HG02943 (cell line): ENCODE measurements around the gene DPF3.
"Not testable (repeated sequence)": the region's sequence is repeated elsewhere in the genome, so short reads cannot be mapped to it uniquely, and the experiment has no call there.

Experiments
- ATAC-seq: cut with Tn5 transposase; IDR thresholded peaks from one replicate; pipeline ENCODE4 v1.9.1; 2021; ENCODE audit warnings: mild to moderate bottlenecking, low read depth, moderate library complexity; ENCODE audit not compliant: unreplicated experiment

Gene DPF3

DNA sequence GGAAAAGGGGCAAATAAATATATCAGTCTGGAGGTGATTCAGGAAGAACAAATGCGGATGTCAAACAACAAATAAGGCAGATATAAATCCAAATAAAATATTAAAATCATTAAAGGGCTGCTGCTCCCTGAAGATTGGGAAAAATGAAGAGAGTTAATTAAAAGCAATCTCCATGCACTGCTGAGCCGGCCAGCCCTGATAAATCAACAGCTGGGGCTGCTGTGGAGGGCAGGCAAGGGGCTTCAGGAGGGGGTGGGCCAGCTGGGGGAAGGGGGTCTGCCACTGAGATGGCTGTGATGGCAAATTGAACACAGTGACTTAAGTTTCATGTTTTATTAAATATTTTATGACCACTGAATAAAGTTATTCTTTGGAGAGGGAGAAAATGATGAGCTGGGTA, 12.4 kb downstream of the DPF3 start:
- no peak for ATAC-seq

DNA sequence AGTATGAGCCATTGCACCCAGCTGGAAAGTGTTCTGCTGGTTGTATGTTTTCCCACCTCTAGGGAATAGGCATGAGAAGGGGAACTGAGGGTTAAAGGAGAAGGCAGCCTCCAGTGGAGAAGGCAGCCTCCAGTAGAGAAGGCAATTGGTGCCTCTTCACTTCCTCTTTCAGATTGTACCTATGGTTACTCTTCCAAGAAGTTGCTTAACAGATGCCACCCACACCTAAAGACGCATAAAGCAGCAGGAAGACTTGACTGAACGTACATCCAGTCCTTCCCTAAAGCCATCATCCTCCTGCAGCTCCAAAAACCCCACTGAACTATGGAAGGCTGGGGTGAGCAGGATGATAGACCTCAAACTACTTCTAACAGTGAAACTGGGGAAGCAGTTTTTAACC, 13.1 kb downstream of the DPF3 start:
- no peak for ATAC-seq

DNA sequence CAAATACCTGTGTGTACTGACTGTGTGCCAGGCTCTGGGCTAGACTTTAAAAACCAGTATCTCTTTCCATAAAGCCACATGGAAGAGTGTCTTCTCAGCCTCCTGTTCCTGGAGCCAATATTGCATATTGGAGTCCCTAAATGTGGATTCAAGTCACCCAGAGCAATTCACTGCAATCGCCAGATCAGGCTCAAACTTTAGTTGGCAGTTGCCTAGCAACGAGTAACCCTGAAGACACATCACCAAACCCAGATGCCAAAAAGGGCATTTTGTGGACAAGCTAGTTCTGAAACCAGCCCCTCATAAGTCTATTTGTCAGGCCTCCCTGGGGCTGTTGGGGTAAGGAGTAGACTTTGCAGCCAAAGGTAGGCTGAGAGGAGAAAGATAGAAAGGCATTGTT, 13.7 kb downstream of the DPF3 start:
- no peak for ATAC-seq

DNA sequence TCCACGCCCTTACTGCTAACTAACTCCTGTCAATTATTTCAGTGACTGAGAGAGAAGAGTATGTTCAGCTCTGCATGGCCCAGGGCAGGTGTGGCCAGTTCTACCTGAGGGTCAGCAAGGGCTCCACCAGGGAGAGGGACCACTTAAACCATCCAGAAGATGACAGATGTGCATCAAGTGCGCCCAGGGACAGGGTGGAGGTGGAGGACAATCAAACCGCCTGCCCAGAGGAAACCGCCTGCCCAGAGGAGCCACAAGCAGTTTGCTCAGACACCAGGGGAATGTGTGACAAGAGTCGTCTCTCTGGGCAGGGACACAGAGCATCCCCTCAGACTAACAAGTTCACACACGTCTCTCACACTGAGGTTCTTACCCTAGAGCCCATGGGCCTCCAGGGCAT, 14.5 kb downstream of the DPF3 start:
- ATAC-seq = no peak

DNA sequence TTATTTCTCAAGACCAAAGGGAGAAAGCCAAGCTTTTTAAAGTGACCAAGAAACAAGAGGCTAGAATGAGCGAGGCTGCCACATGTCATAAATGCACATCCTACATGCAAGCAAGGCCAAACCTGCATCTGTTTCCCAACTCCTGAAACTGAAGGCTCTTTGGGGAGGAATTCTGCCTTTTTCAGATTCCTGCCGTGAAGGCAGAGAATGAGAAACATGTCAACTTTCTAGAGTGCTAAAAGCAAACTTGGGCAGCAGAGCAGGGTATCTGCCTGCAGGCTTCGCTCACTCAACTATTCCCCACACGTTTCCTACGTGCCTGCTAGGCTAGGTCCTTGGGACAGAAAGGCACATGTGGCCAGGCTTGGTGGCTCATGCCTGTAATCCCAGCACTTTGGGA, 15.2 kb downstream of the DPF3 start:
- no peak for ATAC-seq

DNA sequence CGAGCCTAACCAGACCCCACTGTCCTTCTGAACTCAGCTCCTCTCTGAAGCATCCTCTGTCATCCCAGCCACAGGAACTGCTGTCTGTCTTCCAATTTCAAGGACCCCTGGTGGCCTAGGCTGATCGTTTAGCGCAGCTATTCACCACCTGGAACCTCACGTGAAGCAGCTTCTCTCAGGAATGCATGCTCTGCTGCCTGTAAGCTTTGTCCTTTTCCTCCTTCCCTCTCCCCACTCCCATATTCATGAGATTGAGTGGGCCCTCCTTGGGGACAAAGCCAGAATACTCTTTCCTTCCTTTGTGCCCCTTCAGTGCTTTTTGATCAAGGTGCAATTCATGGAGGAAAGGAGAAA, 17.2 kb downstream of the DPF3 start:
- ATAC-seq = no peak

DNA sequence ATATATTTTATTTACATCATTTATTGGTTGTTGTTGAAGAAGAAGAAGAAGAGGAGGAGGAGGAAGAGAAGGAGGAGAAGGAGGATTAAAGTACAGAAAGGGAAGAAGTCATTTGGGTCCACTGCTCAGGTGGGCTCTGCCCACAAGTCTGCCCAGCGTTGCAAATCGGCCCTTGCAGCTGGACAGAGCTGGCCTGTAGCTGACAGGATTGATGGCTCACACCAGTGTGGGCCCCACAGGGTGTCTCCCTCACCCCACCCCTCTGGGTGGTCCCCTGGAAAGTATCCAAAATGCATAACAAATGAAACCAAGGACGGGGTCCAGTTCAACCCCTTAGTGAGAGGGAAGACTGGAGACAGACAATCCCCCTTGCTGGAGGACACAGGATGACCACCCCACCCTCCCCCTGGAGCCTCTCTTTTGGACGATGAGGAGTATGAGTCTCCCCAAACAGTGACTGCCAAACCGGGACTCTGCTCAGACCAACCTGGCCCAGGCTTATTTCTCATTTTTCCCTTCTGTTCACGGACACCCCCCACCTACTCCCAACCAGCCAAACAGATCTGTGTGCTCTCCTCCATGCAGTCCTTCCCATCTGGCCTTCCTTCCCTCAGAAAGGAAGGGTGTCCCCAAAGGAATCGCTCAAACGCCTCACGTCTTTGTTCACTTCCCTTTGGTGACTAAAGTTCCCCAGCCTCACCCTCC, 17.7 kb downstream of the DPF3 start:
- ATAC-seq = no peak

DNA sequence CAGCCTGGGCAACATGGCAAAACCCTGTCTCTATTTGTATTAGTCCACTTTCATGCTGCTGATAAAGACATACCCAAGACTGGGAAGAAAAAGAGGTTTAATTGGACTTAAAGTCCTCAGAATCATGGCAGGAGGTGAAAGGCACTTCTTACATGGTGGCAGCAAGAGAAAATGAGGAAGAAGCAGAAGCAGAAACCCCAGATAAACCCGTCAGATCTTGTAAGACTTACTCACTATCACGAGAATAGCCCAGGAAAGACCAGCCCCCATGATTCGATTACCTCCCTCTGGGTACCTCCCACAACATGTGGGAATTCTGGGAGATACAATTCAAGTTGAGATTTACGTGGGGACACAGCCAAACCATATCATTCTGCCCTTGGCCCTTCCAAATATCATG, 23.0 kb downstream of the DPF3 start:
- not testable (repeated sequence) for ATAC-seq

DNA sequence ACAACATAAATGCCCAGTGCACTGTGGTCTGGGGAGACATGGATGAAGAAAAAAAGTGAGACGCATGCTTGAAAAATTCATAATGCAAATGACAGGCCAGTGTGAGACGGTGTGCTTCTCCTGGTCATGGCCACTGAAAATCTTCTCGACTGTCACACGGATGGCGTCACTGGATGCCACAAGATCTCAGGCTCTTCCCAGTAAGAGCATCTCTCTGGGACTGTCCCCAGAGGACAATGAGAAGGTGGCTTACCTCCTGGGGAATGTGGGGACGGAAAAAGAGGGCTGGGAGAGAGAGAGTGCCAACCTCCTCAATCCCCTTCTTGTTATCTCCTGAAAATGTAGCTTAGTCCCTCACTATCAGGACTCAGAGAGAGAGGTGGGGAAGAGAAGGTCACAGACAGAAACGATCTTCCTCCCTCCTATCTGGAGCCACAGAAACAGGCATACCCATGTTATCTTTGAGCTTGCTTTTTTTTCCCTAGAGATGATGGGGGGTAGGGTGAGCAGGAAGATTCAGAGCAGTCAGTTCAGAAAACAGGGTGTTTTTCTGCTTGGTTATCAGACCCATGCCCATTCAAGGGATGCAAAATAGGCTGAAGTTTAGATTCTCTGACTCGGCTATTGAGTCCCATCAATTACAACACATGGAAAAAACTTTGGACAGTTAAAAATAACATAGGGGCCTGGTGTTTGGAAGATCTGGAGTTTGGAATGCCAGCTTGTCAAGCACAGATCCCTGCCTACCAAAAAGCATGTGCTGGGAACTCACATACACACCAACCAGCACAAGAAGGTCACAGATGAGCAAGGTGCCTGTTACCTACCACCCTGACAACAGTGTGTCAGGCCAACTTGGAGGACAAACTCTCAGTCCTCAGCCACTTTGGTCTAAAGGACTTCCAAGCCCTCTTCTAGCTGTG, 24.2 kb downstream of the DPF3 start:
- no peak for ATAC-seq

DNA sequence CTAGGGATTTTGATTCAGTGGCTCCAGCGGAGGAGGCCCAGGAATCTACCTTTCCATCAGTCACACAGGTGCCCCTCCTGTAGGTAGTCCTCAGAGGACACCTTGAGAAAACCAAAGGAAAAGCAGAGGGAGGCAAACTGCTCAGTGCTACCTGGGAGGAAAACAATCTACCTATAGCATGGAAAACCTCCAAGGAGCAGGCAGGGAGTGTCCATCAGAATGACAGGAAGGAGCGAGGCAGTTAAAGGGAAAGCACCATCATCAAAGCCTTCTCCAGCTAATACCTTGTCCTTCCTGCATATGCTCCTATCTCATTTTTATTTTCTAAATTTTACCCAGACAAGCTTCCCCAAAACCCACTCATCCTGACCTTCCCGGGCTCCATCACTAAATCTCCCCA, 25.4 kb downstream of the DPF3 start:
- no peak for ATAC-seq

DNA sequence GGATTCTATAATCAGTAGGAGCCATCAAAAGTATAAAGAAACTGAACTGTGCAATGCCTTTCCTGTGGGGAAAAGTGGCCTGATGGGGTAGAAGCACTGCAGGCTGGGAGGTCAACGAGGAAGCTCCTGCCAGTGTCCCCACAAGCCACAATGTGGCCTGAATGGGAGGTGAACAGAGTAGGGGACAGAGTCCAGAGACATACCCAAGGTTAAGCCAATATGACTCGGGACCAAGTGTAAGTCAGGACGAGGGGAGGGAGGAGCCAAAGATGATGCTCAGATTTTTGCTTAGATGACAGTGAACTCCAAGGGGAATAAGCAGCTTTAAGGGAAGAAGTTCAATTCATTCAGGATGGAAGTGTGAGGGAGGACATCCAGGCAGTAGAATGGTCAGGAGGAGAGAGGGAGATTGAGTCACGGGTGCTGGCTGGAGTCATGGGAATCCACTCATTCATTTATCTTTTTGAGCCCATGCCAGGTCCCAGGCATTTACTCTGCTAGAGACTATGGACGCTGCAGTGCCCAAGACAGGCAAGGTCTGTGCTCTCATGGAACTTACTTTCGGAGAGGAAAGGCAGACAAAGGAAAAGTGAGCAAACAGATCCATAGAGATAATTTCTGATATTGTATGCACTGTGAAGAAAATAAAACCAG, 29.1 kb downstream of the DPF3 start:
- no peak for ATAC-seq

DNA sequence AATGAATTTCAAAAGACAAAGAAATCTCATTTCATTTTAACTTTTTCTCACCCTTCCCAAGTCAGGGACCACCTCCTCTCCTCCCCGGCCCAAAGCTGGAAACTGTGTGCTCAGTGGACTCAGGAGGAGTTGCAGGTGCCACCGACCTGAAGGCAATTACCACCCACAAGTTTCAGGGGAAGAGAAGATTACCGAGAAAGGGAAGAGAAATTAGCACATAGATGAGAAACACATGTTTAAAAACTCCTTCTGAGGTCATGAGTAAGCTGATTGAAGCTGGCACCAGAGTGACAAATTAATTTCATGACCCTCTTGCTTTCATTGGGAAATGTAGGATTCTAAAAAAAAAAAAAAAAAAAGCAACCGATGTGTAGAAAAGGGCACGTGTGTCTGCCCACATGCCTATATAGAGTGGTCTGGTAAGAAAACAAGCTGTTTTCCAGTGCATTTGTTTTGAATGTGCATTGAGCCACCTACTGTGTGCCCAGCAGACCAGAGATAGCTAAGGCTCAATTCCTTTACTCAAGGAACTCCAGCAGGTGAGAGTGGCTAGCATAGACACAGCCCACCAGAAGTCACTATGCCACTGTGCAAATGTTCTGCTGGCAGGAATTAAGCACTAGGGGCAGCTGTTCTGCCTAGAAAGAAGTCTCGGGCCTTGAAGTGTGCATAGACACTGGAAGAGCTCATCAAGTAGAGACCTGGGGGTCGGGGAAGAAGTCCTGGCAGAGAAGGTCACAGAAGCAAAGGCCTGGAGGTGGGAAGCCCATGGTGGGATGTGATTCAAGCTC, 30.5 kb downstream of the DPF3 start:
- no peak for ATAC-seq

DNA sequence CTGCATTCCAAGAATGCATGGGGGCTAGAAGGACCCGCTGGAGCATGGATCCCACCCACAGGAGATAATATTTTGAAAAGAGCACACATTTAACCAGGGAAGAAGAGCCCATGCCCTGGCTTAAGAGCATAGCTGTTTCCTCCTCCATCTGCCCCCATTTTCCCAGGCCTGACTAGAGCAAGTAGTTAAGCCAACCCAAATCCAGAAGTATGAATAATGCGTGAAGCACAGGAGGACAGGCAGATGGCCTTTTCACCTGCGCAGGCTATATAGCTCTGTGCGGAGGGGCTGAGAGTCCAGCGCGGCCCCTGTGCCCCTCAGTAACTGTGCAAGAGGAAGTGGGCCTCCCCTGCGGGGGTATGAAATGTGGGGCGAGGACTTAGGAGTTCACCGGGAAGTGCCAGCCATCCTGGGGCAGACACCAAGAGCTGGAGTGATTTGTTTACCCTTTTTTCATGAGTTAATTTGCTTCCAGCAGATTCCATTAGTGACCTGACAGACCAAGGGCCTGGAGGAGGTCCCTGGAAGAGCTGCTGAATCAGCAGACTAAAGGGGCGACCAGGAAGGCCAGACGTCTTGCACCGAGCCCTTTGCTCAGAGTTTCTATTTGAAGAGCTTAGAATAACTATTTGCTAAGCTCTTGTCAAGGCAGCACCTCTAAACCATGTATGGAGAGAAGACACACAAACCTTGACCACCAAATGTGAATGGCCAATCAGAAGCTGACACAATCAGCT, 37.2 kb downstream of the DPF3 start:
- ATAC-seq = no peak

DNA sequence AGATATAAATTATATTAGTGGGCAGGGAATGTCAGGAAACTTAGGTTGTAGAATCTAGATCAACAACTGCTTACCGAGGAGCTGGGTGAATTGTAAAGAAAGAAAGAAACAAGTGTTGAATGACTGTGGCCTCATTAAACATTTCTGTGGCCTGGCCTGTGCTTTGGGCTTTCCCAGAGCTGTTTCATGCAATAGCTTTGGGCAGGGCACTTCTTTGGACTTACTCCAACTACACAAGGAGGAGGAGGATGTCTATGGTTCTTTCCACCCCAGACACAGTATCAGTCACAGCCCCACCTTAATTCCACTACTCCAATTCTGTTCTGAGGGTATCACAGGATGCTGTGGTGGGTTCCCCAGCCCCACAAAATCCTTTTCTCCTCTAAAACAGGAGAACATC, 38.0 kb downstream of the DPF3 start:
- ATAC-seq = no peak

DNA sequence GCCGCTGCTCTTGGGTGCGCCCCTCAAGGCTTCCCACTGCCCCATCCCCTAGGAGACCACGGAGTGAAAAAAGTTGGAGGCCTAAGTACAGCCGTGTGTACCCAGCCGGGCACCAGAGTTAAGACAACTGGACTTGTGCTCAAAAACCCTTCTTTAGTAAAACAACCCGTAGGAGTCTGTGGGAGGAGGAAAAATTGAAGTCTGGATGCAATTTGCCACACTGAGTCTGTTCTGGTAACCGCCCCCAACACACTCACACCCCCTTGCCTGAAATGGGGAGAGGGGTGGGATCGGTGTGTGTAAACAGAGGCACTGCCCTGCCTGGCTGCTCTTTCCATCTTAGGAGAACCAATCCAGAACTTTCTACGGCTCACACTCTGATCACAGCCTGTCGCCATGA, 41.7 kb downstream of the DPF3 start:
- no peak for ATAC-seq

DNA sequence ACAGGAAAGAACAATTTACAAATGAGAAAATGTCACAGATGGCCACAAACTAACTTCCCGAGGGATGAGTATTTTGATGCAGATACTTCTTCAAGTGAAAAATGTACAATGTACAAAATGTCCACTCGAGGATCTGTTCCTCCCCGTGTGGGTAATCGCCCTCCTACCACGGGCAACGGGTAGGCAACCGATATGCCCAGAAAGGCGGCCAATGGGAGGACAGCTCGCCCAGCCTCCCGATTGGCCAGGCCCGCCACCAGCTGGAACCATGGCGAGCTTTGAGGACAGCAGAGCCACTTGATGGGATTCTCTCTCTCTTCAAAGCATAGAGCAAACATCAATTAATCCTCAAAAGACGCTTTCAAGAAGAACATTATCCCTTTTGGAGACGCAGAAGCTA, 42.3 kb downstream of the DPF3 start:
- no peak for ATAC-seq

DNA sequence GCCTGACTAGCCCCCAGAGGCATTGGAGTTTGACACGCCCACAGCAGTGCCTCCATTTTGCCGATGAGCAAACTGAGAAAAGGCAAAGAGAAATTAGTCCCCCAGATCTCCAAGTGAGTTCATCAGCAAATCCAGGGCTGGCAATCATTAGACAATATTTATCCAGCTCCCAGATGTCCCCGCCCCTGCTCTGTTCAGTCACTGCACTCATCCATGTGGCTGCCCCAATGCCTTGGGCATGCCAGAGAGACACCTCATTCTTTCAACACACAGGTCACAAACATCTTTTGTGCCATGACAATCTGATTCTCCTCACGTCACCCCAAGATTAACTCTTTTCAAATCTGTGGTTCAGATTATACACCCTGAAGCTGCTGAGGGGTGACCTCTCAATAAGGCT, 43.5 kb downstream of the DPF3 start:
- ATAC-seq = no peak

DNA sequence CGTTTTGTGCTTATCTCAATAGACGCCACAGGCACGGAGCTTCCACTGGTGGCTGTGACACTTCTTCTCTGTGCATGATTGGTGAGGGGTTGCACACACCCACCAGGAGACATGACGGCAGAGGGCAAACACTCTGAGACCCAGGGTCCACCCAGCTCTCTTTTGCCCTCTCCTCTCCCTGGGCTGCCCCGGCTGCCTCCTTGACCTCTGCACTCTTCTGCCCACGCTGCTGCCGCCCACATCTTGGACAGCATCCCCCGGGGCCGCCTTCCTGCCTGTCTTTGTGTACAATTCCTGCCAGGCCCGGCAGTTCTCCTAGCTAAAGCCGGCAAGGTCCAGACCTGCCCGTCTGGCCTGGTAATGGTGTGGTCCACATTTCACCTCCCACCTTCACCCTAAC, 44.7 kb downstream of the DPF3 start:
- ATAC-seq = no peak

DNA sequence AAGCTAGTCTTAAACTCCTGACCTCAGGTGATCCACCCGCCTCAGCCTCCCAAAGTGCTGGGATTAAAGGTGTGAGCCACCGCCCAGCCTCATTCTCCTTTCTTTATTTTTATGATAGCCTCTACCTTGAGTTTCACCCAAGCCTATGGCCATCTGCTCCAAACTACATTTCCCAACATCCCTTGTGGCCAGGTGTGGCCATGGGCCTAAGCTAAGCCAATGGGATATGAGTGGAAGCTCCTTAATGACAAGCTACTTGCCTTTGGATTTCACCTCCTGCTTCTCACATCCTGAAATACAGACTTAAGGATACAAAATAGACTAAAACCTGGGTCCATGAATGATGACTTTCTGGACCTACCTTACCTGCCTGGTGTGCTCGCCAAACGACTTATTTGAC, 46.2 kb downstream of the DPF3 start:
- no peak for ATAC-seq

DNA sequence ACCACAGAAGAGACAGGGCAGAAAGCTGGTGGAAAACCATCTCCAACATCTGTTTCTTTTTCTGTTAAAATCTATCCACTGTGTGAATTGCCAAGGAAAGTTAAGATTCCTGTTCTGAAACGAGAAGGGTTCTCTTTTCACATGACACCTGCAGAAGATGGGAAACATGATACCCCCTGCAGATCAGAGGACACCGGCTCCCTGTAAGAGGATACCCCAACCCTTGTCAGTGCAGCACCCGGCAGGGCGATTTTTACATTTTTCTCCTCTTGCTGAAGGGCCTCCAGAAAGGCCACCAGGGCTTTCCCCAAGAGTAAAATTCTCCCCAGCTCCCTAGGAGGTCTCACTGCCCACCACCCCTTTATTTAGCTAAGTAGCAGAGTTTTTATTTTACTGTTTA, 48.2 kb downstream of the DPF3 start:
- ATAC-seq = no peak
